Fibroblast of villous mesenchyme (primary cell): ENCODE results near the gene DARS1. TPM values are rescaled to one million over a fixed set of nuclear protein-coding genes. Genes with fewer than 3 reads are reported as not detected.

ENCODE experiments used
- DNase-seq: peaks from one replicate; pipeline ENCODE4 v3.0.0-alpha.2; 2010; ENCODE audit warnings: low read depth
- H3K4me3 ChIP-seq: 2 replicates; pipeline ENCODE4 v1.5.1; 2011; ENCODE audit warnings: low read depth, mild to moderate bottlenecking, low read length
- total RNA-seq: library from RNA; depleted of rRNA; stranded (reverse); fragments of >200 nt; gene quantifications from 2 replicates; pipeline ENCODE4 v1.2.3, GENCODE V29; 2012
- TF ChIP-seq, protein P1 (sequence below): IDR thresholded peaks from 2 replicates; pipeline ENCODE4 v1.5.1; 2012; ENCODE audit warnings: low read depth, mild to moderate bottlenecking, low read length; ENCODE audit not compliant: insufficient read depth

The DARS1 gene
- total RNA-seq, 1 donor = 94.1 TPM

DNA sequence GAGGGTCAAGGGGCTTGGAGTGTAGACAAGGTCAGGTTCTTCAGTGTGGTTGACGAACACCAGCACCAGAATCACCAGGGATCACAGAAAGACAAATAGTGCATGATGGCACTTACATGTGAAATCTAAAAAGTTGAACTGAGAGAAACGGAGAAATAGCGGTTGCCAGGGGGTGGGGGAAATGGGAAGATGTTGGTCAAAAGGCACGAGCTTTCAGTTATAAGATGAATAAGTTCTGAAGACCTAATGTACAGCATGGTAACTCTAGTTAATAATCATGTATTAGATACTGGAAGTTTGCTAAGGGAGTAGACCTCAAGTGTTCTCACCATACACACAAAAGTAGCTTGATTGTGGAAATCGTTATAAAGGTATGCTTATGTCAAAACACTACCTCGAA lies 43.7 kb upstream of the DARS1 start:
- no peak overlapping the region for H3K4me3 ChIP-seq
- TF ChIP-seq, protein P1, sequence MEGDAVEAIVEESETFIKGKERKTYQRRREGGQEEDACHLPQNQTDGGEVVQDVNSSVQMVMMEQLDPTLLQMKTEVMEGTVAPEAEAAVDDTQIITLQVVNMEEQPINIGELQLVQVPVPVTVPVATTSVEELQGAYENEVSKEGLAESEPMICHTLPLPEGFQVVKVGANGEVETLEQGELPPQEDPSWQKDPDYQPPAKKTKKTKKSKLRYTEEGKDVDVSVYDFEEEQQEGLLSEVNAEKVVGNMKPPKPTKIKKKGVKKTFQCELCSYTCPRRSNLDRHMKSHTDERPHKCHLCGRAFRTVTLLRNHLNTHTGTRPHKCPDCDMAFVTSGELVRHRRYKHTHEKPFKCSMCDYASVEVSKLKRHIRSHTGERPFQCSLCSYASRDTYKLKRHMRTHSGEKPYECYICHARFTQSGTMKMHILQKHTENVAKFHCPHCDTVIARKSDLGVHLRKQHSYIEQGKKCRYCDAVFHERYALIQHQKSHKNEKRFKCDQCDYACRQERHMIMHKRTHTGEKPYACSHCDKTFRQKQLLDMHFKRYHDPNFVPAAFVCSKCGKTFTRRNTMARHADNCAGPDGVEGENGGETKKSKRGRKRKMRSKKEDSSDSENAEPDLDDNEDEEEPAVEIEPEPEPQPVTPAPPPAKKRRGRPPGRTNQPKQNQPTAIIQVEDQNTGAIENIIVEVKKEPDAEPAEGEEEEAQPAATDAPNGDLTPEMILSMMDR = no peak
- no peak for DNase-seq

GRCh38 chr2:136028001-136028400 lies 42.6 kb upstream of the DARS1 start:
- no peak overlapping the region for H3K4me3 ChIP-seq
- DNase-seq = no peak
- TF ChIP-seq, protein P1 = no peak

- DNase-seq = peak; percentile 28
- H3K4me3 ChIP-seq = no peak overlapping the region
- TF ChIP-seq, protein P1 = no peak
These were observed 41.7 kb upstream of the DARS1 start for GRCh38 chr2:136027112-136027511.

DNA sequence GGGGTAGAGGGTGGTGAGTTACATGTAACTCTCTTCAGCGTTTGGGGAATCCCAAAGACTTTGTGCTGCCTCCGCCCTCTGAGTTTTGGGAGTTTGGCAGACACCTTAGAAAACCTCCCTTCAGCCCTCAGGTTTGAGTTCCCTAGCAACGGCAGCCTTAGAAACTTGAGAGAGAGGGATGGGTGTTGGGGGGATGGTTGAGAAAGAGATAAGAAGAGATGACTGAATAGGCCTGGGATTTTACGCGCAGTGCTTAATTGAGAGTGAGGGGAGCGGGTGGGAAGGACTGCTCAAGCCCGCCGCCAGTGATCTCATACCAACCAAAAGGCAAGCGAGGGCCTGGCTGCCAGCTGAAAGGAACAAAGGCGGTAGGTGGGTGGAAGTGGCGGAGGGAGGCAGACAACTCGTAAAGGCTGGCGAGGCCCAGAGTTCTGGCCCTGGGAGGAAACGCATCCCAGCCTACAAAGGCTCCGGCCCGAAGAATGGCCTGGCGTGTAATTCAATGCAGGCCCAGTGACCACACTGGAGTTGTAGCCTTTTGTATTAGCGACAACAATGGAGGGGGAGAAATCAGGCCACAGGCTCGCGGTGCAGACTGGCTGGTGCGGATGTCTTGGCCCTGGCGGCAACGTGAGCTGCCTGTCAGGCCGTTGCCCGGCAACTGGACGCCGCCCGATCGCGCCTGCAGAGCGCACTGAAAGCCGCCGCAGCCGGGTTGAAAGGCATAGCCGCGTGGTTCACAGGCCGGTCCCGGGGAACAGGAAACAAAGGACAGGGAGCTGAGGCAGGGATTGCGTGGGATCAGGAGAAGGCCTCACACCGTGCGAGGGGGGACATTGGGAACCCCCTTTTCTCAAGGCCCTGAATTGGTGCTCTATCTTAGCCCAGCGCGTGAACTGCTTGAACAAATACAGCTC lies 39.9 kb upstream of the DARS1 start:
- peak; percentile 39 for DNase-seq
- TF ChIP-seq, protein P1 = no peak
- H3K4me3 ChIP-seq = no peak overlapping the region

DNA sequence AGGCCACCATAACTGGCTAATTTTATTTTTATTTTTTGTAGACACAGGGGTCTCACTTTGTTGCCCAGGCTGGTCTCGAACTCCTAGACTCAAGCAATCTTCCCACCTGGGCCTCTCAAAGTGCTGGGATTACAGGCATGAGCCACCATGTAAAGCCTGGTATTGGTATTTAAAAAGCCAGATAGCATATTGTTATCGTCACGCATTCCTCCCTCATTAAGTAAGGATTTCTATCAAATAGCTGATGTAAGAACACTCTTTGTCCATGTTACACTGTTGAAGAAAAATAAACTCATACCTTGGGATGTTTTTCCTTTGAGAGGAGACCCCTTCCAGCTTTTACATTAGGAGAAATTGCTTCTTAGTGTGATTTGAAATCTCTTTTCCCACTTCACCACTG lies 39.2 kb upstream of the DARS1 start:
- H3K4me3 ChIP-seq = no peak overlapping the region
- TF ChIP-seq, protein P1 = no peak
- no peak for DNase-seq

- TF ChIP-seq, protein P1 = no peak
- DNase-seq = no peak
These were observed 38.8 kb upstream of the DARS1 start for GRCh38 chr2:136024185-136024584.

More at GRCh38 chr2:136024185-136024584, 38.8 kb upstream of the DARS1 start:
- no peak overlapping the region for H3K4me3 ChIP-seq
